Pancreas (tissue), 10 donors: ENCODE data around the gene RAP1GAP2. TPM values are rescaled to one million over a fixed set of nuclear protein-coding genes. Genes with fewer than 3 reads are reported as not detected.
"Not testable (repeated sequence)": the region's sequence is repeated elsewhere in the genome, so short reads cannot be mapped to it uniquely, and the experiment has no call there.

ENCODE experiments used
- ATAC-seq, 4 donors: fragments of 200-7000 bp; cut with Tn5 transposase; one replicate each; pipeline versions ENCODE4 v1.8.0 to v1.9.1; 2020; ENCODE audit warnings: mild to moderate bottlenecking in 4 of 4, moderate library complexity in 4 of 4
- DNase-seq, 6 donors: peaks; one replicate each; pipeline ENCODE4 v3.0.0-alpha.2; 2020
- FAIRE-seq: peaks from 2 replicates; lab custom pipeline; 2012; peaks lifted over from hg19 to GRCh38; lab: Jason Lieb, UNC
- H3K27ac ChIP-seq, 4 donors: fragments of 200-600 bp; sonication (generic); 1 replicate in 3 of 4; 2 replicates in 1 of 4; pipeline versions ENCODE4 v1.5.0 to v1.8.0; 2020
- H3K27me3 ChIP-seq, 4 donors: fragments of 200-600 bp; one replicate each; pipeline ENCODE4 v1.8.0; 2021
- H3K36me3 ChIP-seq, 3 donors: fragments of 200-600 bp; sonication (generic) in 1 of 3; one replicate each; pipeline versions ENCODE4 v1.5.0 to v1.8.0; 2020 to 2021
- H3K4me1 ChIP-seq, 3 donors: fragments of 200-600 bp; one replicate each; pipeline ENCODE4 v1.8.0; 2021
- H3K4me3 ChIP-seq, 4 donors: fragments of 200-600 bp; sonication (generic) in 2 of 4; one replicate each; pipeline versions ENCODE4 v1.5.0 to v1.8.0; 2020 to 2021
- H3K9me3 ChIP-seq, 4 donors: fragments of 200-600 bp; one replicate each; pipeline ENCODE4 v1.8.0; 2021
- CTCF ChIP-seq, 4 donors: fragments of 200-600 bp; sonication (generic) in 3 of 4; IDR thresholded peaks; one replicate each; pipeline versions ENCODE4 v1.5.0 to v1.8.0; 2021; ENCODE audit warnings: antibody characterized with exemption in 4 of 4
- WGBS, 2 donors: extraction: QIAGEN DNeasy Blood & Tissue Kit; methylation state at CpG; one replicate each; pipeline ENCODE4 v1.1.7; 2013; 5-methylcytosine and 5-hydroxymethylcytosine counted together
- intact Hi-C, 3 donors: fragments of 100-400 bp; cut with DNase I; formaldehyde crosslinking; loops; one replicate each; pipeline versions ENCODE4 v1.11.1 to v1.14.2; 2022
- polyA plus RNA-seq, 2 donors: library from polyadenylated mRNA; stranded (reverse); fragments of 200-250 nt; gene quantifications; one replicate each; pipeline ENCODE4 v1.2.3, GENCODE V29; 2013
- total RNA-seq, 6 donors: library from RNA; stranded (reverse); fragmentation: NEBNext Ultra II Directional in 4 of 6; extraction: Animal tissue kit (Norgen Biotek cat#: 25700) in 4 of 6; gene quantifications; one replicate each; pipeline versions ENCODE4 v1.2.1 to v1.2.4, GENCODE V29; 2021 to 2023
- donor health status: healthy with polysubstance abuse.
- donor health status: DM: no; HTN: no; CAD: no; lungs with moderate emphysema.
- donor health status: DM: no; HTN: no; CAD: no.
- donor health status: control.
- donor health status: control.
- donor health status: Bipolar disorder and iron deficiency.
- donor health status: DM: yes; HTN: yes; CAD: no.
- donor health status: DM: no; HTN: no; CAD: no.
- donor health status: DM: no; HTN: no; CAD: no.
- donor health status: DM: yes; HTN: yes; CAD: no.

RAP1GAP2 gene
- total and polyA plus RNA-seq, 8 donors, result 29.7 to 51.2 (median 43.0) TPM

- DNase-seq (peak in 4 of 6 donors; percentile 49 to 77 (median 60)), ATAC-seq (peak; percentile 75 to 82 (median 78)), FAIRE-seq (no peak)
- Histone ChIP-seq H3K27ac (peak overlapping the region; percentile 29 to 83 (median 70)), H3K4me1 (peaks cover 12 to 27% (median 22%) of the 10 kb centered on the region in 3 donors), H3K9me3 (no peaks in the 10 kb centered on the region), H3K27me3 (no peaks in the 10 kb centered on the region), H3K4me3 (no peak overlapping the region), H3K36me3 (peaks cover 0 to 19% (median 0%) of the 10 kb centered on the region in 3 donors)
- intact Hi-C loops, result no loop called here
- WGBS, 2 donors, result 50 to 55% methylated on average over 11 of the region's 11 CpGs
- no peak for TF ChIP-seq CTCF (IDR thresholded peaks at IDR 0.05)
Observed at GRCh38 chr17:2996810-2997670, 200.8 kb downstream of the RAP1GAP2 start.

- H3K27me3 ChIP-seq, H3K9me3 ChIP-seq, DNase-seq, ATAC-seq, intact Hi-C loops, H3K27ac ChIP-seq, H3K4me3 ChIP-seq, FAIRE-seq: not testable (repeated sequence)
- Histone ChIP-seq H3K36me3 (peaks cover 0 to 19% (median 0%) of the 10 kb centered on the region in 3 donors), H3K4me1 (peaks cover 21 to 41% (median 33%) of the 10 kb centered on the region in 3 donors)
- 96 to 97% methylated on average over 9 of the region's 9 CpGs for WGBS, 2 donors
Observed at GRCh38 chr17:2998469-2998901, 202.2 kb downstream of the RAP1GAP2 start.

GRCh38 chr17:3002538-3003295, 206.5 kb downstream of the RAP1GAP2 start:
- peaks cover 0 to 13% (median 0%) of the 10 kb centered on the region in 3 donors for H3K36me3 ChIP-seq
- no peaks in the 10 kb centered on the region for H3K9me3 ChIP-seq
- DNase-seq (peak in 4 of 6 donors; percentile 33 to 64 (median 48)), FAIRE-seq (no peak), ATAC-seq (peak in 3 of 4 donors; percentile 3 to 31 (median 22))
- peaks cover 17 to 37% (median 26%) of the 10 kb centered on the region in 3 donors for H3K4me1 ChIP-seq
- 57 to 60% methylated on average over 14 of the region's 14 CpGs for WGBS, 2 donors
- no peak for TF ChIP-seq CTCF (IDR thresholded peaks at IDR 0.05)
- no peak overlapping the region for H3K4me3 ChIP-seq
- H3K27me3 ChIP-seq, result no peaks in the 10 kb centered on the region
- intact Hi-C loops, result no loop called here
- peak overlapping the region; percentile 73 to 93 (median 85) for H3K27ac ChIP-seq

GRCh38 chr17:3003296-3004149, 207.3 kb downstream of the RAP1GAP2 start:
- WGBS, 2 donors, result 55 to 59% methylated on average over 22 to 23 of the region's 23 CpGs
- intact Hi-C loops, result no loop called here
- Histone ChIP-seq H3K4me3 (no peak overlapping the region), H3K27ac (peak overlapping the region; percentile 73 to 93 (median 85)), H3K27me3 (no peaks in the 10 kb centered on the region), H3K36me3 (peaks cover 0 to 17% (median 6%) of the 10 kb centered on the region in 3 donors), H3K9me3 (no peaks in the 10 kb centered on the region), H3K4me1 (peaks cover 17 to 37% (median 26%) of the 10 kb centered on the region in 3 donors)
- TF ChIP-seq CTCF (IDR thresholded peaks at IDR 0.05), result no peak
- DNase-seq, result peak in 5 of 6 donors; percentile 16 to 71 (median 55)
- no peak for FAIRE-seq
- ATAC-seq, result peak; percentile 4 to 41 (median 23)
